OCI-LY3 (cell line): ENCODE data around the gene ZRANB1.

Source experiments
- EZH2phosphoT487 ChIP-seq: fragments of 200-600 bp; shearing (Covaris generic); IDR thresholded peaks from 2 replicates; pipeline ENCODE4 v1.6.1; 2018; ENCODE audit warnings: antibody characterized with exemption, mixed run types, low read depth
- TF ChIP-seq, protein P1 (sequence below): fragments of 200-600, 300-600 bp; sonication (generic); IDR thresholded peaks from 2 replicates; pipeline ENCODE4 v1.5.1; 2014; ENCODE audit warnings: antibody characterized with exemption, low read length, low read depth

DNA sequence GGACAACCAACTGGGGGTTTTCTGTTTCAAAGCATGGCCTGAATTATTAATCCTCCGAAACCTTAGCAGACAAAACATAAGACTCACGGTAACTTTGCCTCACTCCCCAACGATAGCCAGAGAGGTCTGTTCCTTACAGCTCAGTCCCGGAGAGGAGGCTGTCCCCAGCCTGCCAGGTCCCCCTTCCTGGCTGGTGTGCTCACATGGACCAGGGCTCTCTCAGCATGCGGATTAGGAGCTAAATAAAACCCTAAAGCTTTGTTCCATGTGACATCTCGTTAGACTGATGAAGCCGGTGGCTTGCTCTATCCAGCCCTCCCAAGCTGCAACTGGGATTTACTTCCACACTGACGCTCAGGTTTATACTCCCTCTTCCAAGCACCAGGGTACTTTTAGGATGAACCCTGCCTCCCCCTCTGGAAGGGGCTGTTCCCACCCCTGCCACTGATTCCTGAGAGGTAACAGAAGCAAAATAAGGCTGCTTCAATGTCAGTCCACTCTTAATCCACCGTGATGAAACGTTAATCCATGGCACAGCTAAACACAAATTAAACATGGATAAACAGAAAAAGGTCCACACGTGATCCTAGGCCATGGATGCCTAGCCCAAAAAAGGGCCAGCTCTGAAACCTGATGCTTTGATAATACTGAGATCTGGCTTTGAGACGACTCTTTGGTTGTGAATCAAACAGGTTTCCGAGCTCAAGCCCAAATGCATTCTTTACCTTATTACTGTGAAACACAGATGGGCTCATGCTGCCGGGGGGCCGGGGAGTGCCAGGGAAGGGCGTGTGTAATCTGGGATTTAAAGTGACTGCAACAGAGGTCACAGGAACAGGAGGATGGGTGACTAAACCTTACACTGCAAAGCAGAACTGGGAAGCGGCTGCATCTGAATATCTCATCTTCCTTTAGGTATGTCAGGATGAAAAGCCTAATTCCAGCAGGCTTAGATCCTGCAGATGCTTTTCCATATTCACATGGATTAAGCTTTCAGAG lies 86.2 kb downstream of the ZRANB1 start:
- TF ChIP-seq, protein P1, sequence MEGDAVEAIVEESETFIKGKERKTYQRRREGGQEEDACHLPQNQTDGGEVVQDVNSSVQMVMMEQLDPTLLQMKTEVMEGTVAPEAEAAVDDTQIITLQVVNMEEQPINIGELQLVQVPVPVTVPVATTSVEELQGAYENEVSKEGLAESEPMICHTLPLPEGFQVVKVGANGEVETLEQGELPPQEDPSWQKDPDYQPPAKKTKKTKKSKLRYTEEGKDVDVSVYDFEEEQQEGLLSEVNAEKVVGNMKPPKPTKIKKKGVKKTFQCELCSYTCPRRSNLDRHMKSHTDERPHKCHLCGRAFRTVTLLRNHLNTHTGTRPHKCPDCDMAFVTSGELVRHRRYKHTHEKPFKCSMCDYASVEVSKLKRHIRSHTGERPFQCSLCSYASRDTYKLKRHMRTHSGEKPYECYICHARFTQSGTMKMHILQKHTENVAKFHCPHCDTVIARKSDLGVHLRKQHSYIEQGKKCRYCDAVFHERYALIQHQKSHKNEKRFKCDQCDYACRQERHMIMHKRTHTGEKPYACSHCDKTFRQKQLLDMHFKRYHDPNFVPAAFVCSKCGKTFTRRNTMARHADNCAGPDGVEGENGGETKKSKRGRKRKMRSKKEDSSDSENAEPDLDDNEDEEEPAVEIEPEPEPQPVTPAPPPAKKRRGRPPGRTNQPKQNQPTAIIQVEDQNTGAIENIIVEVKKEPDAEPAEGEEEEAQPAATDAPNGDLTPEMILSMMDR, result no peak
- no peak for TF ChIP-seq EZH2phosphoT487
